Measurements from ENCODE around the gene CYP3A5.
"Not testable (repeated sequence)": the region's sequence is repeated elsewhere in the genome, so short reads cannot be mapped to it uniquely, and the experiment has no call there.

CYP3A5 gene

GRCh38 chr7:99637414-99637813, 42.4 kb downstream of the CYP3A5 start:
- not testable (repeated sequence) for DNase-seq

- no peak for DNase-seq
Measured at GRCh38 chr7:99631295-99632109, 48.3 kb downstream of the CYP3A5 start.

GRCh38 chr7:99629643-99630042, 50.2 kb downstream of the CYP3A5 start:
- no peak for DNase-seq

GRCh38 chr7:99628471-99629465, 51.0 kb downstream of the CYP3A5 start:
- no peak for DNase-seq

GRCh38 chr7:99627513-99627912, 52.3 kb downstream of the CYP3A5 start:
- DNase-seq = no peak

GRCh38 chr7:99626661-99627060, 53.1 kb downstream of the CYP3A5 start:
- DNase-seq = no peak

GRCh38 chr7:99625961-99626360, 53.8 kb downstream of the CYP3A5 start:
- DNase-seq = no peak

GRCh38 chr7:99625321-99625720, 54.5 kb downstream of the CYP3A5 start:
- DNase-seq = no peak

- DNase-seq = no peak
Measured at GRCh38 chr7:99624484-99624883, 55.3 kb downstream of the CYP3A5 start.

GRCh38 chr7:99623702-99624447, 55.9 kb downstream of the CYP3A5 start:
- DNase-seq = no peak

- DNase-seq = no peak
Measured at GRCh38 chr7:99623091-99623693, 56.6 kb downstream of the CYP3A5 start.

GRCh38 chr7:99622596-99622995, 57.2 kb downstream of the CYP3A5 start:
- DNase-seq = no peak

GRCh38 chr7:99621271-99621670, 58.5 kb downstream of the CYP3A5 start:
- DNase-seq = no peak

- no peak for DNase-seq
Measured at GRCh38 chr7:99619571-99620130, 60.1 kb downstream of the CYP3A5 start.

GRCh38 chr7:99618726-99619125, 61.1 kb downstream of the CYP3A5 start:
- DNase-seq = no peak

- no peak for DNase-seq
Measured at GRCh38 chr7:99617192-99617781, 62.5 kb downstream of the CYP3A5 start.

- peak; percentile 93 for DNase-seq
Measured at GRCh38 chr7:99616359-99617191, 63.2 kb downstream of the CYP3A5 start, which contains the start of gene ZSCAN25. ZSCAN25 (plus strand) TSS chr7:99616946; CDS start chr7:99619607, 2,661 bp downstream.

GRCh38 chr7:99615989-99616358, 63.8 kb downstream of the CYP3A5 start:
- no peak for DNase-seq

- DNase-seq = no peak
Measured at GRCh38 chr7:99614495-99614894, 65.3 kb downstream of the CYP3A5 start.

- DNase-seq = no peak
Measured at GRCh38 chr7:99607548-99607947, 72.2 kb downstream of the CYP3A5 start.

- no peak for DNase-seq
Measured at GRCh38 chr7:99606531-99606930, 73.3 kb downstream of the CYP3A5 start.

Data from NCI-H1105 (cell line).